ENCODE results near the gene SLC8A1.

- TF ChIP-seq, protein P1, sequence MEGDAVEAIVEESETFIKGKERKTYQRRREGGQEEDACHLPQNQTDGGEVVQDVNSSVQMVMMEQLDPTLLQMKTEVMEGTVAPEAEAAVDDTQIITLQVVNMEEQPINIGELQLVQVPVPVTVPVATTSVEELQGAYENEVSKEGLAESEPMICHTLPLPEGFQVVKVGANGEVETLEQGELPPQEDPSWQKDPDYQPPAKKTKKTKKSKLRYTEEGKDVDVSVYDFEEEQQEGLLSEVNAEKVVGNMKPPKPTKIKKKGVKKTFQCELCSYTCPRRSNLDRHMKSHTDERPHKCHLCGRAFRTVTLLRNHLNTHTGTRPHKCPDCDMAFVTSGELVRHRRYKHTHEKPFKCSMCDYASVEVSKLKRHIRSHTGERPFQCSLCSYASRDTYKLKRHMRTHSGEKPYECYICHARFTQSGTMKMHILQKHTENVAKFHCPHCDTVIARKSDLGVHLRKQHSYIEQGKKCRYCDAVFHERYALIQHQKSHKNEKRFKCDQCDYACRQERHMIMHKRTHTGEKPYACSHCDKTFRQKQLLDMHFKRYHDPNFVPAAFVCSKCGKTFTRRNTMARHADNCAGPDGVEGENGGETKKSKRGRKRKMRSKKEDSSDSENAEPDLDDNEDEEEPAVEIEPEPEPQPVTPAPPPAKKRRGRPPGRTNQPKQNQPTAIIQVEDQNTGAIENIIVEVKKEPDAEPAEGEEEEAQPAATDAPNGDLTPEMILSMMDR (IDR thresholded peaks at IDR 0.05), result no peak
- TF ChIP-seq POLR2A (IDR thresholded peaks at IDR 0.05), result no peak
Measured at GRCh38 chr2:40181855-40182254, 270.0 kb downstream of the SLC8A1 start.
